IMR-90 (cell line): ENCODE measurements around the gene CTRL. TPM values are rescaled to one million over a fixed set of nuclear protein-coding genes. Genes with fewer than 3 reads are reported as not detected.
A peak's percentile ranks its signal among the peaks of the same experiment; 100 is the strongest.

Source experiments
- ATAC-seq: fragments of 200-7000 bp; cut with Tn5 transposase; 2 replicates; pipeline ENCODE4 v1.9.1; 2020; ENCODE audit warnings: low read depth, mild to moderate bottlenecking, moderate library complexity
- BruUV-seq: library from RNA; stranded (reverse); fragments of 400-500 nt; replicated peaks from 2 replicates; lab custom pipeline; 2021; lab: Mats Ljungman, UMichigan
- CTCF ChIA-PET: fragments of 300-600 bp; formaldehyde crosslinking; extraction: SDS; loops from one replicate; lab custom pipeline; 2021; ENCODE audit warnings: antibody characterized with exemption; lab: Yijun Ruan, JAX
- POLR2A ChIA-PET: fragments of 300-600 bp; sonication (Branson Sonifier 250); formaldehyde crosslinking; loops from one replicate; lab custom pipeline; 2022; ENCODE audit warnings: antibody characterized with exemption; ENCODE audit not compliant: unreplicated experiment; lab: Charles Lee
- DNase-seq: peaks from one replicate; pipeline ENCODE4 v3.0.0; 2013
- H2AFZ ChIP-seq: replicated peaks from 2 replicates; pipeline ENCODE3; 2013; ENCODE audit warnings: low read length, mild to moderate bottlenecking; ENCODE audit not compliant: poor library complexity
- H2AK5ac ChIP-seq: 2 replicates; pipeline ENCODE4 v1.6.1; 2013; ENCODE audit warnings: low read depth, low read length, inconsistent platforms
- H2AK9ac ChIP-seq: replicated peaks from 2 replicates; pipeline ENCODE3; 2013; ENCODE audit warnings: mild to moderate bottlenecking, low read depth, low read length, moderate library complexity; ENCODE audit not compliant: poor library complexity
- H2BK120ac ChIP-seq: 2 replicates; pipeline ENCODE4 v1.6.1; 2013; ENCODE audit warnings: low read depth, low read length, inconsistent platforms
- H2BK15ac ChIP-seq: 3 replicates; pipeline ENCODE4 v1.6.1; 2013; ENCODE audit warnings: low read depth, low read length, inconsistent platforms
- H2BK20ac ChIP-seq: 2 replicates; pipeline ENCODE4 v1.6.1; 2013; ENCODE audit warnings: low read depth, mild to moderate bottlenecking, inconsistent platforms, low read length, moderate library complexity
- H2BK5ac ChIP-seq: 2 replicates; pipeline ENCODE4 v1.6.1; 2013; ENCODE audit warnings: mild to moderate bottlenecking, low read depth, low read length, inconsistent platforms; ENCODE audit not compliant: poor library complexity, severe bottlenecking
- H3K14ac ChIP-seq: replicated peaks from 2 replicates; pipeline ENCODE4 v1.6.1; 2013; ENCODE audit warnings: low read depth, low read length, inconsistent platforms
- H3K18ac ChIP-seq: 2 replicates; pipeline ENCODE4 v1.6.1; 2013; ENCODE audit warnings: low read depth, low read length, control low read depth
- H3K23ac ChIP-seq: 2 replicates; pipeline ENCODE4 v1.6.1; 2013; ENCODE audit warnings: low read depth, low read length, inconsistent platforms
- H3K27ac ChIP-seq: 2 replicates; pipeline ENCODE4 v1.5.1; 2013; ENCODE audit warnings: mild to moderate bottlenecking, control low read depth, low read length; ENCODE audit not compliant: insufficient read depth
- H3K27me3 ChIP-seq: 2 replicates; pipeline ENCODE4 v1.6.1; 2013; ENCODE audit warnings: low read length; ENCODE audit not compliant: control insufficient read depth, insufficient read depth
- H3K36me3 ChIP-seq: 2 replicates; pipeline ENCODE4 v1.6.1; 2013; ENCODE audit warnings: low read length, mixed read lengths; ENCODE audit not compliant: control insufficient read depth, insufficient read depth
- H3K4ac ChIP-seq: 2 replicates; pipeline ENCODE4 v1.6.1; 2013; ENCODE audit warnings: low read depth, low read length, inconsistent platforms
- H3K4me1 ChIP-seq: 2 replicates; pipeline ENCODE4 v1.6.1; 2013; ENCODE audit warnings: low read length, mixed read lengths; ENCODE audit not compliant: control insufficient read depth, insufficient read depth
- H3K4me2 ChIP-seq: 2 replicates; pipeline ENCODE4 v1.6.1; 2013; ENCODE audit warnings: low read depth, mild to moderate bottlenecking, control low read depth, low read length, moderate library complexity
- H3K4me3 ChIP-seq: 2 replicates; pipeline ENCODE4 v1.5.1; 2013; ENCODE audit warnings: low read depth, mild to moderate bottlenecking, control low read depth, low read length, moderate library complexity; ENCODE audit not compliant: insufficient read depth
- H3K56ac ChIP-seq: 2 replicates; pipeline ENCODE4 v1.6.1; 2013; ENCODE audit warnings: low read length, inconsistent platforms; ENCODE audit not compliant: insufficient read depth; ENCODE audit errors: extremely low read depth
- H3K79me1 ChIP-seq, 2 experiments: 2 replicates each; pipeline ENCODE4 v1.6.1; 2013; ENCODE audit warnings: low read length in 2 of 2, inconsistent platforms in 1 of 2, low read depth in 1 of 2
- H3K9ac ChIP-seq: 2 replicates; pipeline ENCODE4 v1.6.1; 2013; ENCODE audit warnings: low read depth, low read length, control low read depth
- H3K9me1 ChIP-seq: 2 replicates; pipeline ENCODE4 v1.6.1; 2013; ENCODE audit warnings: low read length, inconsistent platforms; ENCODE audit not compliant: insufficient read depth
- H3K9me3 ChIP-seq: 2 replicates; pipeline ENCODE4 v1.6.1; 2013; ENCODE audit warnings: low read length; ENCODE audit not compliant: control insufficient read depth, insufficient read depth
- H4K20me1 ChIP-seq: 2 replicates; pipeline ENCODE4 v1.6.1; 2013; ENCODE audit warnings: low read length, inconsistent platforms; ENCODE audit not compliant: insufficient read depth
- H4K5ac ChIP-seq: 2 replicates; pipeline ENCODE4 v1.6.1; 2013; ENCODE audit warnings: mild to moderate bottlenecking, low read depth, low read length, control low read depth
- H4K8ac ChIP-seq, 2 experiments: 2 replicates each; pipeline ENCODE4 v1.6.1; 2013; ENCODE audit warnings: low read depth in 2 of 2, low read length in 2 of 2, control low read depth in 1 of 2, inconsistent platforms in 1 of 2
- H4K91ac ChIP-seq: 2 replicates; pipeline ENCODE4 v1.6.1; 2013; ENCODE audit warnings: low read depth, low read length, inconsistent platforms; ENCODE audit not compliant: insufficient read depth
- CEBPB ChIP-seq: IDR thresholded peaks from 2 replicates; pipeline ENCODE4 v1.6.1; 2012; ENCODE audit warnings: low read depth, low read length, improper control_type of control experiment
- RFX5 ChIP-seq: IDR thresholded peaks from 2 replicates; pipeline ENCODE4 v1.8.0; 2012; ENCODE audit warnings: low read depth, mild to moderate bottlenecking, low read length, moderate library complexity
- WGBS, 2 experiments: methylation state at CpG; one replicate each; pipeline versions ENCODE4 v1.1.5 to v1.1.7; 2013; ENCODE audit warnings: missing lambda C conversion rate in 2 of 2; ENCODE audit not compliant: insufficient read length in 1 of 2; ENCODE audit errors: extremely low coverage in 2 of 2; 5-methylcytosine and 5-hydroxymethylcytosine counted together
- dilution Hi-C: fragments of 300-500 bp; cut with HindIII; formaldehyde crosslinking; loops from one replicate; pipeline ENCODE4 v1.14.3; 2018; ENCODE audit warnings: low sequenced_read_pairs; ENCODE audit not compliant: unreplicated experiment
- in situ Hi-C: fragments of 300-500 bp; cut with MboI; formaldehyde crosslinking; loops from 3 replicates; pipeline ENCODE4 v1.14.3; 2019; ENCODE audit warnings: low sequenced_read_pairs, inconsistent platforms, mixed read lengths
- intact Hi-C: fragments of 100-400 bp; cut with micrococcal nuclease; formaldehyde crosslinking; loops from 2 replicates; pipeline ENCODE4 v1.10.0; 2022
- polyA plus RNA-seq, 3 experiments: library from polyadenylated mRNA; depleted of rRNA; stranded (reverse); fragments of >200 nt; gene quantifications; 2 replicates each; pipeline ENCODE4 v1.2.3, GENCODE V29; 2012; ENCODE audit warnings: low replicate concordance in 1 of 3
- total RNA-seq: library from RNA; depleted of rRNA; stranded (reverse); fragments of >200 nt; gene quantifications from 2 replicates; pipeline ENCODE4 v1.2.3, GENCODE V29; 2012
- TF ChIP-seq, protein P1 (sequence below): conservative IDR thresholded peaks from 2 replicates; pipeline ENCODE4 v1.5.1; 2012; ENCODE audit warnings: mild to moderate bottlenecking, low read depth, low read length, improper control_type of control experiment

The CTRL gene
- total and polyA plus RNA-seq, 2 of the 4 experiments (the other 2 are of a cell fraction) = 0.18 to 1.1 TPM

GRCh38 chr16:67935101-67935401 is 3.4 kb upstream of the CTRL start:
- Histone ChIP-seq H2AK9ac (peak overlapping the region; percentile 99), H3K14ac (peak overlapping the region; percentile 92), H3K56ac (no peak overlapping the region), H3K36me3 (peaks cover 18% of the 10 kb centered on the region), H4K8ac (peak overlapping the region; percentile 89 to 97; a peak in 3 of 4 replicates), H3K79me1 (peaks cover 9 to 47% of the 10 kb centered on the region in 2 experiments; a peak in 3 of 4 replicates), H4K20me1 (peaks cover 9% of the 10 kb centered on the region), H3K9me1 (peaks cover 12% of the 10 kb centered on the region), H3K9ac (peak overlapping the region; percentile 64), H4K91ac (peak overlapping the region; percentile 76), H3K27ac (peak overlapping the region; percentile 36), H2AFZ (peak overlapping the region; percentile 99), H3K9me3 (no peaks in the 10 kb centered on the region), H2BK15ac (no peak overlapping the region), H3K18ac (no peak overlapping the region), H4K5ac (peak overlapping the region; percentile 83; the same call in 1 of the 2 replicates), H2BK20ac (no peak overlapping the region), H2AK5ac (peak overlapping the region; percentile 97), H3K4me2 (peak overlapping the region; percentile 94), H3K4me3 (peak overlapping the region; percentile 94), H3K4me1 (peaks cover 11% of the 10 kb centered on the region), H3K23ac (peak overlapping the region; percentile 72), H3K4ac (peak overlapping the region; percentile 90), H2BK5ac (no peak overlapping the region), H2BK120ac (no peak overlapping the region), H3K27me3 (no peaks in the 10 kb centered on the region)
- peak; percentile 6 for ATAC-seq
- no peak for DNase-seq
- BruUV-seq = no TSS peak
- ChIA-PET CTCF (interaction anchor here (3.0 kb wide), 1 partner anchor 119 kb away, joined by 16 read pairs; no protein-coding TSS in a partner anchor), POLR2A (interaction anchor here (0.5 kb wide), 2 partner anchors 131 to 151 kb away, joined by 3 read pairs; no protein-coding TSS in a partner anchor)
- dilution Hi-C loops (no loop called here), intact Hi-C loops (loop anchor here (1.0 to 5.0 kb wide), 2 partner anchors 105 to 373 kb away; partner anchors contain the start of gene CTCF), in situ Hi-C loops (loop anchor here (25.0 kb wide), 1 partner anchor 398 kb away; the partner anchor contains the start of gene RIPOR1)
- TF ChIP-seq RFX5 = no peak
- TF ChIP-seq, protein P1, sequence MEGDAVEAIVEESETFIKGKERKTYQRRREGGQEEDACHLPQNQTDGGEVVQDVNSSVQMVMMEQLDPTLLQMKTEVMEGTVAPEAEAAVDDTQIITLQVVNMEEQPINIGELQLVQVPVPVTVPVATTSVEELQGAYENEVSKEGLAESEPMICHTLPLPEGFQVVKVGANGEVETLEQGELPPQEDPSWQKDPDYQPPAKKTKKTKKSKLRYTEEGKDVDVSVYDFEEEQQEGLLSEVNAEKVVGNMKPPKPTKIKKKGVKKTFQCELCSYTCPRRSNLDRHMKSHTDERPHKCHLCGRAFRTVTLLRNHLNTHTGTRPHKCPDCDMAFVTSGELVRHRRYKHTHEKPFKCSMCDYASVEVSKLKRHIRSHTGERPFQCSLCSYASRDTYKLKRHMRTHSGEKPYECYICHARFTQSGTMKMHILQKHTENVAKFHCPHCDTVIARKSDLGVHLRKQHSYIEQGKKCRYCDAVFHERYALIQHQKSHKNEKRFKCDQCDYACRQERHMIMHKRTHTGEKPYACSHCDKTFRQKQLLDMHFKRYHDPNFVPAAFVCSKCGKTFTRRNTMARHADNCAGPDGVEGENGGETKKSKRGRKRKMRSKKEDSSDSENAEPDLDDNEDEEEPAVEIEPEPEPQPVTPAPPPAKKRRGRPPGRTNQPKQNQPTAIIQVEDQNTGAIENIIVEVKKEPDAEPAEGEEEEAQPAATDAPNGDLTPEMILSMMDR = no peak
- no peak for TF ChIP-seq CEBPB
- 3% methylated on average over 5 of the region's 13 CpGs; no CpG with 5 or more reads in 1 of the 2 experiments for WGBS, 2 experiments
